Stimulated activated CD8-positive, alpha-beta memory T cell treated with anti-CD3 and anti-CD28 coated beads, Interleukin-7, amount 100 ng/mL, for 1 hour (primary cell): Measurements from ENCODE around the gene TCP11.

Source experiments
- DNase-seq, 2 donors: peaks; one replicate each; pipeline ENCODE4 v3.0.0-alpha.2; 2020; ENCODE audit warnings: low read depth in 2 of 2

TCP11 gene

GRCh38 chr6:35173044-35173426 lies 31.9 kb upstream of the TCP11 start:
- DNase-seq = no peak

- no peak for DNase-seq
Measured at GRCh38 chr6:35170891-35171290, 29.8 kb upstream of the TCP11 start.

- DNase-seq = no peak
Measured at GRCh38 chr6:35170166-35170565, 29.0 kb upstream of the TCP11 start.

GRCh38 chr6:35168461-35168861 lies 27.3 kb upstream of the TCP11 start:
- no peak for DNase-seq

- no peak for DNase-seq
Measured at GRCh38 chr6:35167505-35167904, 26.4 kb upstream of the TCP11 start.

- DNase-seq = no peak
Measured at GRCh38 chr6:35166520-35166919, 25.4 kb upstream of the TCP11 start.

- no peak for DNase-seq
Measured at GRCh38 chr6:35166116-35166515, 25.0 kb upstream of the TCP11 start.

GRCh38 chr6:35165630-35166071 lies 24.5 kb upstream of the TCP11 start:
- DNase-seq = no peak

- no peak for DNase-seq
Measured at GRCh38 chr6:35164868-35165267, 23.7 kb upstream of the TCP11 start.

- DNase-seq = no peak
Measured at GRCh38 chr6:35164277-35164676, 23.1 kb upstream of the TCP11 start.

- DNase-seq = no peak
Measured at GRCh38 chr6:35163836-35164235, 22.7 kb upstream of the TCP11 start.

GRCh38 chr6:35161776-35162607 lies 20.9 kb upstream of the TCP11 start:
- no peak for DNase-seq

- DNase-seq = no peak
Measured at GRCh38 chr6:35161266-35161665, 20.1 kb upstream of the TCP11 start.

GRCh38 chr6:35160642-35161041 lies 19.5 kb upstream of the TCP11 start:
- DNase-seq = no peak

GRCh38 chr6:35158520-35158919 lies 17.4 kb upstream of the TCP11 start:
- DNase-seq = no peak

GRCh38 chr6:35154947-35155346 lies 13.8 kb upstream of the TCP11 start:
- no peak for DNase-seq

- no peak for DNase-seq
Measured at GRCh38 chr6:35154262-35154661, 13.1 kb upstream of the TCP11 start.

- DNase-seq = no peak
Measured at GRCh38 chr6:35152067-35152707, 11.0 kb upstream of the TCP11 start.

GRCh38 chr6:35151466-35151865 lies 10.3 kb upstream of the TCP11 start:
- no peak for DNase-seq

GRCh38 chr6:35149891-35150566 lies 8.9 kb upstream of the TCP11 start:
- no peak for DNase-seq

GRCh38 chr6:35148167-35148741 lies 7.1 kb upstream of the TCP11 start:
- DNase-seq = no peak

- no peak for DNase-seq
Measured at GRCh38 chr6:35147486-35147885, 6.3 kb upstream of the TCP11 start.
